Activated CD4-positive, alpha-beta memory T cell treated with anti-CD3 and anti-CD28 coated beads for 36 hours (primary cell): ENCODE results near the gene PRPSAP1. TPM values are rescaled to one million over a fixed set of nuclear protein-coding genes. Genes with fewer than 3 reads are reported as not detected.

Source experiments
- CTCF ChIA-PET: fragments of 350-600 bp; sonication (Branson Sonifier 250); formaldehyde crosslinking; loops from one replicate; lab custom pipeline; 2021; ENCODE audit warnings: antibody characterized with exemption, inconsistent platforms; lab: Charles Lee
- POLR2A ChIA-PET: fragments of 350-600 bp; sonication (Branson Sonifier 250); formaldehyde crosslinking; loops from one replicate; lab custom pipeline; 2021; ENCODE audit warnings: antibody characterized with exemption; lab: Charles Lee
- DNase-seq: peaks from one replicate; pipeline ENCODE4 v3.0.0-alpha.2; 2020
- H3K27ac Mint-ChIP-seq: one replicate; pipeline ENCODE4 v1.8.0; 2021; ENCODE audit warnings: mixed read lengths
- H3K27me3 Mint-ChIP-seq: one replicate; pipeline ENCODE4 v1.8.0; 2021; ENCODE audit warnings: mixed read lengths
- H3K36me3 Mint-ChIP-seq: one replicate; pipeline ENCODE4 v1.8.0; 2021; ENCODE audit warnings: mixed read lengths
- H3K4me1 Mint-ChIP-seq: one replicate; pipeline ENCODE4 v1.8.0; 2021; ENCODE audit warnings: low read depth, mixed read lengths
- H3K4me3 Mint-ChIP-seq: one replicate; pipeline ENCODE4 v1.8.0; 2021; ENCODE audit warnings: mild to moderate bottlenecking, mixed read lengths
- H3K9me3 Mint-ChIP-seq: one replicate; pipeline ENCODE4 v1.8.0; 2021; ENCODE audit warnings: mixed read lengths
- intact Hi-C: fragments of 100-400 bp; cut with micrococcal nuclease; formaldehyde crosslinking; loops from one replicate; pipeline ENCODE4 v1.15.1; 2023
- total RNA-seq, 2 experiments: library from RNA; stranded (reverse); gene quantifications; one replicate each; pipeline ENCODE4 v1.2.3, GENCODE V29; 2021

PRPSAP1 gene
- total RNA-seq, 2 experiments from 2014 or later = 40.1 to 42.1 TPM

DNA sequence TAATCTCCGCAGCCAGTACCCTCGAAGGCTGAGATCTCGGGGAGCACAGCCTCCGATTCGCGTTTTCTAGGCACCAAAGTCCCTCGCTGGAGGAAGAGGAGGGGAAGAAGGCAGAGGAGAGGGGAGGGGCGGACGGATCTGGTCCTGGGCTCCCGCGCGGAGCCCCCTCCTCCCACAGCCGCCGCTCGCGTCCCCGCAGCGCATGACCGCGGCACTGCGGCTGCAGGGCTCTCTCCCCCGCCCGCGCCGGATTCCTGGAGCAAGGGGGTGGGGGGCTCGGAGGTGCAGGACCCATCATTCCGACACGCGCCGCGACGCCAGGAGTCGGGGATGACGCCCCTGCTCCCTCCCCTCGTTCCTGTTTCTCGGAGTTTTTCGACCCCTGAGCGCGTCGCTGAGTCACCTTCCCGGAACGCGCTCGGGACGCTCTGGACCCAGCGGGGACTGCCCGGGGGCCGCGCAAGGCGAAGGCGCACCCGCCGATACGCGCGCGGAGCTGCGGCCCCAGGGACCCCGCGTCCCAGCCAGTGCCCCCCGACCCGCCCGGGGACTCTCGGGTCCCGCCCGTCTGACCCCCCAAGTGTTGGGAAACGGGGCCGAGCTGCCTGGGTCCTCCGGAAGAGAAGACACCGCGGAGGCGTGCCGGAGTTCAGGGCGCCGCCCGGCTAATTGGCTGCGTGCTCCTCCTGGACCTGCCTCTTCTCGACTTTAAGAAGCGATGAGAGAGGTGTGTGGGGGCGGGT is 29.3 kb upstream of the PRPSAP1 start:
- no peaks in the 10 kb centered on the region for H3K9me3 Mint-ChIP-seq
- peak overlapping the region; percentile 78 for H3K4me3 Mint-ChIP-seq
- no peaks in the 10 kb centered on the region for H3K27me3 Mint-ChIP-seq
- peak overlapping the region; percentile 85 for H3K27ac Mint-ChIP-seq
- no peaks in the 10 kb centered on the region for H3K36me3 Mint-ChIP-seq
- peak; percentile 81 for DNase-seq
- intact Hi-C loops = loop anchor here (1.0 to 10.0 kb wide), 2 partner anchors 29 to 248 kb away; no protein-coding TSS in a partner anchor
- POLR2A ChIA-PET = interaction anchor here (0.7 to 3.6 kb wide), 4 partner anchors 29 to 404 kb away, joined by 3 to 26 read pairs (median 6); partner anchors contain the start of genes ACOX1 and PRPSAP1
- peaks cover 8% of the 10 kb centered on the region for H3K4me1 Mint-ChIP-seq
- CTCF ChIA-PET = interaction anchor here (0.6 to 8.6 kb wide), 9 partner anchors 13 to 479 kb away, joined by 3 to 109 read pairs (median 12); partner anchors contain the start of genes PRPSAP1 and UBE2O

DNA sequence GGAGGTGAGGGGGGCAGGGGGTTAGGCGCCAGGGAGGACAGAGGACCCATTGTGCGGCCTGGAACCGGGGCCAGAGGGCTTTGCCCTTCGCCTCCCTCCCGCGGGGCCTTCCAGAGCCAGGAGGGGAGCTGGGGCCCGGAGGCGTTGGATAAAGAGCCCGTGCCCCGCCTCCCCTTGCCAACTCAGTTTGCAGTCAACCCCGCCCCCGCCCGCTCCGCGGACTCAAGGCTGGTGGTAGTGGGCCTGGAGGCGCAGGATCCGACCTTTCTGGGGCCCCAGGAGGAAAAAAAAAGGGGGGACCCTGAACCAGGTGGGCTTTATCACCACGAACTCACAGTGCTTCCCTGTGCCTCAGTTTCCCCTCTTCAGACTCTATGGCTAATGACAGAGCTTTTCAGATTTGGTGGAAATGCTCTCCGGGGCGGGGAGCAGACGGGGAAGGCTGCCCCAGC is 28.7 kb upstream of the PRPSAP1 start:
- POLR2A ChIA-PET = interaction anchor here (1.1 to 1.7 kb wide), 2 partner anchors 29 to 404 kb away, joined by 3 to 10 read pairs; partner anchors contain the start of genes ACOX1 and PRPSAP1
- Mint-ChIP-seq H3K9me3 (no peaks in the 10 kb centered on the region), H3K4me1 (peaks cover 8% of the 10 kb centered on the region), H3K36me3 (no peaks in the 10 kb centered on the region), H3K27ac (peak overlapping the region; percentile 35), H3K4me3 (peak overlapping the region; percentile 78), H3K27me3 (no peaks in the 10 kb centered on the region)
- intact Hi-C loops = loop anchor here (10.0 kb wide), 1 partner anchor 248 kb away; no protein-coding TSS in a partner anchor
- CTCF ChIA-PET = interaction anchor here (0.6 to 8.6 kb wide), 4 partner anchors 12 to 478 kb away, joined by 3 to 97 read pairs (median 27); partner anchors contain the start of gene PRPSAP1
- peak; percentile 45 for DNase-seq

DNA sequence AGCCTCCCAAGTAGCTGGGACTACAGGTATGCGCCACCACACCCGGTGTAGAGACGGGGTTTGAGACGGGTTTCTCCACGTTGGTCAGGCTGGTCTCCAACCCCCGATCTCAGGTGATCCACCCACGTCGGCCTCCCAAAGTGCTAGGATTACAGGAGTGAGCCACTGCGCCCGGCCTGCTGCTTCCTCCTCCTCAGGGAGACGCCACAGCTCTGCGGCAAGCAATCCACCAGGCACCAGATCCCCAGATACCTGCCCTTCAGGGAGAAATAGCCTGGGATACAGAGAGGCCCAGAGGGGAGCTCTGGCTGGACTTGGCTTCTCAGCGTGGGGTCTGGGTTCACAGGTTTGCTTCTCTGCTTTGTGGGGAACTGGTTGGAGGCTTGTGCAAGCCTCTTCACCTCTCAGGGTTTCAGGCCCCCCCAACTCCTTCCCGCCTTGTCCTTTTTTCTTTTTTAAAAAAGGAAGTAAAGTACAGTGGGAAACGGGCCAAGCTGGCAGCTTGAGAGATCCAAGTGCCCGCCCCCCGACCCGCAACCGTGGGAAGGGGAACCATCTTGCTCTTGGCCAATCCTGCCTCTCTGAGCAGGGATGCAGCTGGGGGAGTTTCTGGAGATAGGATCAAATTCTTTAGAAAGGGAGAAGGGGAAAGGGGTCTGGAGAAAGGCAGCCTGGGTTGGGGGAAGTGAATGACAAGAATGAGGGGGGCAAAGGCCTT is 28.1 kb upstream of the PRPSAP1 start:
- Mint-ChIP-seq H3K36me3 (no peaks in the 10 kb centered on the region), H3K4me3 (peak overlapping the region; percentile 50), H3K27me3 (no peaks in the 10 kb centered on the region), H3K9me3 (no peaks in the 10 kb centered on the region), H3K27ac (no peak overlapping the region), H3K4me1 (peaks cover 8% of the 10 kb centered on the region)
- ChIA-PET CTCF (interaction anchor here (0.6 to 8.6 kb wide), 5 partner anchors 16 to 368 kb away, joined by 3 to 97 read pairs (median 7); partner anchors contain the start of gene PRPSAP1), POLR2A (interaction anchor here (1.7 kb wide), 1 partner anchor 28 kb away, joined by 10 read pairs; the partner anchor contains the start of gene PRPSAP1)
- intact Hi-C loops = loop anchor here (10.0 kb wide), 1 partner anchor 247 kb away; no protein-coding TSS in a partner anchor
- DNase-seq = no peak

- H3K4me1 Mint-ChIP-seq = peaks cover 4% of the 10 kb centered on the region
- H3K36me3 Mint-ChIP-seq = no peaks in the 10 kb centered on the region
- POLR2A ChIA-PET = no interaction called here
- H3K4me3 Mint-ChIP-seq = no peak overlapping the region
- intact Hi-C loops = loop anchor here (1.0 to 10.0 kb wide), 2 partner anchors 13 to 245 kb away; no protein-coding TSS in a partner anchor
- H3K9me3 Mint-ChIP-seq = no peaks in the 10 kb centered on the region
- CTCF ChIA-PET = interaction anchor here (0.6 to 7.7 kb wide), 5 partner anchors 9 to 366 kb away, joined by 3 to 36 read pairs (median 6); no protein-coding TSS in a partner anchor
- DNase-seq = no peak
- H3K27ac Mint-ChIP-seq = no peak overlapping the region
- H3K27me3 Mint-ChIP-seq = no peaks in the 10 kb centered on the region
These were observed 26.1 kb upstream of the PRPSAP1 start for GRCh38 chr17:76379646-76380376.

DNA sequence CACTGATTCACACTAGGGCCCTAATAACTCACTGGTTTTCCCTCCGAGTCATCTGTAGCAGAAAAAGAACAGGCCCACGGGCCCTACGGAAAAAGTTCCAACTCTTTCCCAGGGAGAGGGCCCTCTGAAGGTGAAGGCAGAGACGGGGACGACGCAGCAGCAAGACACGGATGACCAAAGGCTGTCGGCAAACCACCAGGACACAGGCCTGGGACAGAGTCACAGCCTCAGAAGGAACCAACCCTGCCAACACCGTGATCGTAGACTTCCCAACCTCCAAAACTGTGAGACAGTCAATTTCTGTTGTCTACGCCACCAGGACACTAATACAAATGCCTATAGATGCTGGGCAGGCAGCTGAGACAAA is 25.5 kb upstream of the PRPSAP1 start:
- no peak overlapping the region for H3K4me3 Mint-ChIP-seq
- no peak for DNase-seq
- no peaks in the 10 kb centered on the region for H3K36me3 Mint-ChIP-seq
- H3K27me3 Mint-ChIP-seq = no peaks in the 10 kb centered on the region
- no peaks in the 10 kb centered on the region for H3K9me3 Mint-ChIP-seq
- ChIA-PET POLR2A (no interaction called here), CTCF (interaction anchor here (0.6 to 7.7 kb wide), 2 partner anchors 18 to 39 kb away, joined by 3 to 36 read pairs; no protein-coding TSS in a partner anchor)
- H3K27ac Mint-ChIP-seq = no peak overlapping the region
- peaks cover 4% of the 10 kb centered on the region for H3K4me1 Mint-ChIP-seq
- intact Hi-C loops = loop anchor here (1.0 kb wide), 1 partner anchor 12 kb away; no protein-coding TSS in a partner anchor

GRCh38 chr17:76378548-76379274 is 25.0 kb upstream of the PRPSAP1 start:
- Mint-ChIP-seq H3K36me3 (no peaks in the 10 kb centered on the region), H3K27ac (no peak overlapping the region), H3K9me3 (no peaks in the 10 kb centered on the region), H3K27me3 (no peaks in the 10 kb centered on the region), H3K4me1 (peaks cover 4% of the 10 kb centered on the region), H3K4me3 (no peak overlapping the region)
- POLR2A ChIA-PET = no interaction called here
- DNase-seq = no peak
- CTCF ChIA-PET = interaction anchor here (7.7 kb wide), 1 partner anchor 19 kb away, joined by 36 read pairs; no protein-coding TSS in a partner anchor
- intact Hi-C loops = loop anchor here (1.0 kb wide), 1 partner anchor 11 kb away; no protein-coding TSS in a partner anchor

DNA sequence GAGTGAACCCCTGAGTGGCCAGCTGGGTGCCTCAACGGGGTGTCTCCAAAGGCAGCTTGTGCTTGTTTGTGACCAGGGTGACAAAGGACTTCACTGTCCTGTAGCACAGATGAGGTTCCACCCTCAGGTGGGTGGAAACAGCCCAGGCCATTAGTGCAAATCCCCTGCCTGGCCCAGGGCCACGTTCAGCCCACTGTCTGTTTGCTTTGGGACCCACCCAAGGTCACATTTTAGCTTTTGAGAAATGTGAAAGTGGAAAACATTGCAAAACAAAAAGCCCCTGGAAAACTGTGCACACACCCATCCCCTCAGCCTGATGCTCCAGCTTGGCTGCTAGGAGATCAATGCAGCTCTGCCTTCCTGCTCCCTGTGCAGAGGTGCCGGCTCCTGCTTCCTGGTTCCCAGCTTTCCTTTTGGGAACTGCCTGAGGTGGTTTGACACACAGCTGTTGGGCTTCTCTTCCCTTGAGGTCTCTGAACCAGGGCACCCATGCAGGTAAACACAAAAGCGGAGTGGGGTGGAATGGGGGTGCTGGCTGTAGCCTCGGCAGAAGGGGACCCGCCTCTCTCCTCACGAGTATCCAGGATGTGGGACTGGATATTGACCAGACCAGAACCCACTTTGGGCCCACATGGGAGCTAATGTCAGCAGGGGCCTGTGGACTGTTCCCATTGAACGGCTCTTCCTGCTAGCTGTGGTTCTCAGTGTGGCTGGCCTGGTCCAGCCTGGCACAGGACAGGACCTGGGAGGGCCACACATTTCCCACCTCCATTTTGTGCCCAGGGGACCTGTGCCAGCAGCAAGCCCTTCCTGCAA is 22.8 kb upstream of the PRPSAP1 start:
- peaks cover 5% of the 10 kb centered on the region for H3K4me1 Mint-ChIP-seq
- CTCF ChIA-PET = interaction anchor here (1.8 to 7.7 kb wide), 2 partner anchors 9 to 21 kb away, joined by 8 to 36 read pairs; no protein-coding TSS in a partner anchor
- no peak overlapping the region for H3K27ac Mint-ChIP-seq
- no peak overlapping the region for H3K4me3 Mint-ChIP-seq
- no peaks in the 10 kb centered on the region for H3K27me3 Mint-ChIP-seq
- H3K36me3 Mint-ChIP-seq = no peaks in the 10 kb centered on the region
- POLR2A ChIA-PET = no interaction called here
- intact Hi-C loops = no loop called here
- H3K9me3 Mint-ChIP-seq = no peaks in the 10 kb centered on the region
- no peak for DNase-seq

- ChIA-PET CTCF (interaction anchor here (0.6 to 3.2 kb wide), 3 partner anchors 12 to 155 kb away, joined by 4 to 18 read pairs (median 13); partner anchors contain the start of gene SPHK1), POLR2A (no interaction called here)
- H3K27ac Mint-ChIP-seq = no peak overlapping the region
- H3K36me3 Mint-ChIP-seq = no peaks in the 10 kb centered on the region
- peaks cover 5% of the 10 kb centered on the region for H3K4me1 Mint-ChIP-seq
- H3K9me3 Mint-ChIP-seq = no peaks in the 10 kb centered on the region
- H3K27me3 Mint-ChIP-seq = no peaks in the 10 kb centered on the region
- intact Hi-C loops = no loop called here
- H3K4me3 Mint-ChIP-seq = no peak overlapping the region
- no peak for DNase-seq
These were observed 18.2 kb upstream of the PRPSAP1 start for GRCh38 chr17:76371656-76372628.

GRCh38 chr17:76370261-76370993 is 16.7 kb upstream of the PRPSAP1 start:
- peak; percentile 27 for DNase-seq
- intact Hi-C loops = no loop called here
- POLR2A ChIA-PET = no interaction called here
- Mint-ChIP-seq H3K4me3 (no peak overlapping the region), H3K27me3 (no peaks in the 10 kb centered on the region), H3K9me3 (no peaks in the 10 kb centered on the region), H3K27ac (no peak overlapping the region), H3K4me1 (peaks cover 5% of the 10 kb centered on the region), H3K36me3 (no peaks in the 10 kb centered on the region)
- CTCF ChIA-PET = interaction anchor here (0.6 to 3.2 kb wide), 7 partner anchors 10 to 27 kb away, joined by 3 to 18 read pairs (median 4); partner anchors contain the start of gene SPHK1
